ENCODE data around the gene SFT2D3.
A peak's percentile ranks its signal among the peaks of the same experiment; 100 is the strongest.

SFT2D3 gene

GRCh38 chr2:127670957-127671290 lies 30.4 kb upstream of the SFT2D3 start:
- in situ Hi-C loops (cut with HindIII; ENCODE audit: low pct_unique_long_range_greater_than_20kb, low sequenced_read_pairs) = no loop called here
- no peak for TF ChIP-seq JUND (IDR thresholded peaks at IDR 0.05; ENCODE audit: low read depth)
- no peak for DNase-seq (ENCODE audit: low read depth in 1 of 2, low spot score in 1 of 2)

GRCh38 chr2:127671557-127672302 lies 29.6 kb upstream of the SFT2D3 start:
- in situ Hi-C loops (cut with HindIII; ENCODE audit: low pct_unique_long_range_greater_than_20kb, low sequenced_read_pairs) = no loop called here
- DNase-seq (ENCODE audit: low read depth in 1 of 2, low spot score in 1 of 2) = no peak
- no peak for TF ChIP-seq JUND (IDR thresholded peaks at IDR 0.05; ENCODE audit: low read depth)

DNA sequence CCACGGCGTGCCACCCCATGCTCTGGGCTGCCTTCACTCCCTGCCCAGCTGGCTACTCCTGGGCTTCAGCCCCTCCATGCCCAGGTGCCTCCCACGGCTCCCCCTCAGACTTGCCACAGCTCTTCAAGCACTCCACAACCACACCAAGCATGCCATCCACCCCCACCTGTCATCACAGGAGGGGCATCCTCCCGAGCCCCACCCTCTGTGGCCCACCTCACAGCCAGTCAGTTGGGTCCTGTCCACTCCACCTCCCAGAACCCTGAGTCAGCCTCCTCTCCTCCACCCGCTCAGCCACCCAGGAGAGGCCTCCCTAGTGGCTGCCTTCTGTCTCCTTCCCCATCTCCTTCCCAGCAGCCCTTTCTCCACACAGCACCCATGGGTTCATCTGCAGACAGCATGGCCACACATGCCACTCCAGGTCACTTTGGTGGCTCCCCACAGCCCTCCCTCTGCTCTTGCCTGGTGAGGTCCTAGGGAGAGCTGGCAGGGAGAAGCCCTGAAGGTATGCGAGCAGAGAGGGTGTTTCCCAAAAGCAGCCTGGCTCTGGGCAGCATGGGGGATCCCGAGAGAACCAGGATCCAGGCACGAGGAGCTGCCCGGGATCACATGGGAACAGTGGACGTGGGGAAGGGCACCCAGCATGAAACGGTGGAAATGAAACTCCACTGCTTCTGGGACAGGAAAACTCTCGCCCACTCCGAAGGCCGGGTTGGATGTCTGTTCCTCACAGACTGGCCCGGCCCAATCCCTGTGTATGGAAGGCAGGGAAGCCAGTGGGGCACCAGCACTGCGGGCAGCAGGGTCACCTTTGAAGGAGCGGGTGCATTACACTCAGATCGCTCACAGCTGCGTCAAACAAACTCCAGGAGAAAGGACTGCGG lies 28.7 kb upstream of the SFT2D3 start:
- no peak for TF ChIP-seq JUND (IDR thresholded peaks at IDR 0.05; ENCODE audit: low read depth)
- no peak for DNase-seq (ENCODE audit: low read depth in 1 of 2, low spot score in 1 of 2)
- in situ Hi-C loops (cut with HindIII; ENCODE audit: low pct_unique_long_range_greater_than_20kb, low sequenced_read_pairs) = no loop called here

- no peak for DNase-seq (ENCODE audit: low read depth in 1 of 2, low spot score in 1 of 2)
- TF ChIP-seq JUND (IDR thresholded peaks at IDR 0.05; ENCODE audit: low read depth) = no peak
- in situ Hi-C loops (cut with HindIII; ENCODE audit: low pct_unique_long_range_greater_than_20kb, low sequenced_read_pairs) = no loop called here
Observed at GRCh38 chr2:127673291-127674069, 27.8 kb upstream of the SFT2D3 start.

GRCh38 chr2:127674241-127675209 lies 26.8 kb upstream of the SFT2D3 start:
- DNase-seq (ENCODE audit: low read depth in 1 of 2, low spot score in 1 of 2) = no peak
- TF ChIP-seq JUND (IDR thresholded peaks at IDR 0.05; ENCODE audit: low read depth) = no peak
- in situ Hi-C loops (cut with HindIII; ENCODE audit: low pct_unique_long_range_greater_than_20kb, low sequenced_read_pairs) = no loop called here

DNA sequence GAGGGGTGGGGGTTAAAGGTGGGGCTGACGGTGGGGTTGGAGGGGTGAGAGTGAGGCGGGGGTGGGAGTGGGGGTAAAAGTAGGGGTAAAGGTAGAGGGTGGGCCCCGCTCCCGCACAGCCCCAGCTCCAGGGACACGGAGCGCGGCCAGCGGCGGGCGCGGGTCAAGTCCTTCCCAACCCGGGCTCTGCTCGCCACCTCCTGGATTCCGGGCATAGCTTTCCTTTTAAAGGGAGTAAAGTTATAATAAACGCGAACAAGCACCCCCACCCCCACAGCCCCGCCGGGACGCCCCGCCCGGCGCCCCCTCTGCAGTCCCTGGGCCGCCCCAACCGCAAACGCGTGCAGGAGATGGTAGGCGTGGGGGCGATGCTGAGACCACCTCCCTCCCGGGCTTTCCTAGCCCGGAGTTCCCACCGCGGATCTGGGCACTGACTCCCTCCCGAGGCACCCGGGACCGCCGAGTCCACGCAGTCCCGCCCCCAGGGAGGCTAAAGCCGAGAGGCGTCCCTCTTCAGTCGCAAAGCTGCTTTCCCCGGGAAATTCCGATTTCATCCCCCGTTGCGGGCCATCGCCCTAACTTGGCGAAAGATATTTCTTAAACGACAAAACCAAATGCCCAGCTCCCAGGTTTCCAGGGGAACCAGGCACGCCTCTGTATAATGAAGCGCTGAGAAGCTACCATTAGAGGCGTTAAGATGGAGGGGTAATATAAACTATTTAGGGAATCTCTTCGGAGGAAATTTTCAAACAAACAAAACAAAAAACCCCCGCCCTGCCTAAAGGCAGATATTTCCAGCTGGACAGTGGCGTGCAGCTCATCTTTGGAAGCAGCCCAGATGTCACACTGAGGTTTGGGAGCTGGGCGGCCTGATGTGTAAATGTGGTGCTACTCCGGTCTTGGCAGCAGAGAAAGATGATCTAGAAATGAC lies 25.7 kb upstream of the SFT2D3 start, which contains the start of gene LIMS2:
Gene LIMS2 (minus strand): TSS at position 200 of the 931 bp plus-strand sequence. CDS start 506 bp downstream, outside the sequence.
- in situ Hi-C loops (cut with HindIII; ENCODE audit: low pct_unique_long_range_greater_than_20kb, low sequenced_read_pairs) = no loop called here
- TF ChIP-seq JUND (IDR thresholded peaks at IDR 0.05; ENCODE audit: low read depth) = no peak
- DNase-seq (ENCODE audit: low read depth in 1 of 2, low spot score in 1 of 2) = peak; percentile 34 to 55

GRCh38 chr2:127676906-127677305 lies 24.4 kb upstream of the SFT2D3 start:
- no peak for DNase-seq (ENCODE audit: low read depth in 1 of 2, low spot score in 1 of 2)
- in situ Hi-C loops (cut with HindIII; ENCODE audit: low pct_unique_long_range_greater_than_20kb, low sequenced_read_pairs) = no loop called here
- TF ChIP-seq JUND (IDR thresholded peaks at IDR 0.05; ENCODE audit: low read depth) = no peak

DNA sequence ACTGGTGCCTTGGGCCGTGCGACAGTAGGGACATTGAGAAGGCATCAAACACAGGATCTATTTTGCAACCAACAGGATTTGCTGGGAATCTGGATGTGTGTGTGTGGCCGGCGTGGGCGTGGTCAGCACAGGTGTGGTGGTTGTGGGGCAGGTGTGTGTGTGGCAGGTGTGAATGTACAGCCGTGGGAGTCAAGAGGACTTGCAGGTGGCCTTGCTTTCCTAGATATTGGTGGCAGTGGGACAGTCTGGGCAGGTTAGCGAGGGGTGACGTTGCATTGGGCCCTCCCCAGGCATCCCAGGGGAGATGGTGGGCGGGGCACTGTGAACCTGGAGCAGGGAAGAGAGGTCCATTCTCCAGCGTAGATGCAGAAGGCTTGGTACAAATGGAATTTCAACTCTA lies 22.8 kb upstream of the SFT2D3 start:
- in situ Hi-C loops (cut with HindIII; ENCODE audit: low pct_unique_long_range_greater_than_20kb, low sequenced_read_pairs) = no loop called here
- no peak for DNase-seq (ENCODE audit: low read depth in 1 of 2, low spot score in 1 of 2)
- no peak for TF ChIP-seq JUND (IDR thresholded peaks at IDR 0.05; ENCODE audit: low read depth)

- in situ Hi-C loops (cut with HindIII; ENCODE audit: low pct_unique_long_range_greater_than_20kb, low sequenced_read_pairs) = no loop called here
- DNase-seq (ENCODE audit: low read depth in 1 of 2, low spot score in 1 of 2) = no peak
- TF ChIP-seq JUND (IDR thresholded peaks at IDR 0.05; ENCODE audit: low read depth) = no peak
Observed at GRCh38 chr2:127678991-127679390, 22.3 kb upstream of the SFT2D3 start.

- DNase-seq (ENCODE audit: low read depth in 1 of 2, low spot score in 1 of 2) = no peak
- in situ Hi-C loops (cut with HindIII; ENCODE audit: low pct_unique_long_range_greater_than_20kb, low sequenced_read_pairs) = no loop called here
- TF ChIP-seq JUND (IDR thresholded peaks at IDR 0.05; ENCODE audit: low read depth) = no peak
Observed at GRCh38 chr2:127679680-127680361, 21.5 kb upstream of the SFT2D3 start.
